ENCODE data around the gene LCNL1. TPM values are rescaled to one million over a fixed set of nuclear protein-coding genes. Genes with fewer than 3 reads are reported as not detected.

Gene LCNL1
- total and polyA plus RNA-seq, 7 donors, result 0.14 to 1.1 (median 0.49) TPM; not detected in 2

DNA sequence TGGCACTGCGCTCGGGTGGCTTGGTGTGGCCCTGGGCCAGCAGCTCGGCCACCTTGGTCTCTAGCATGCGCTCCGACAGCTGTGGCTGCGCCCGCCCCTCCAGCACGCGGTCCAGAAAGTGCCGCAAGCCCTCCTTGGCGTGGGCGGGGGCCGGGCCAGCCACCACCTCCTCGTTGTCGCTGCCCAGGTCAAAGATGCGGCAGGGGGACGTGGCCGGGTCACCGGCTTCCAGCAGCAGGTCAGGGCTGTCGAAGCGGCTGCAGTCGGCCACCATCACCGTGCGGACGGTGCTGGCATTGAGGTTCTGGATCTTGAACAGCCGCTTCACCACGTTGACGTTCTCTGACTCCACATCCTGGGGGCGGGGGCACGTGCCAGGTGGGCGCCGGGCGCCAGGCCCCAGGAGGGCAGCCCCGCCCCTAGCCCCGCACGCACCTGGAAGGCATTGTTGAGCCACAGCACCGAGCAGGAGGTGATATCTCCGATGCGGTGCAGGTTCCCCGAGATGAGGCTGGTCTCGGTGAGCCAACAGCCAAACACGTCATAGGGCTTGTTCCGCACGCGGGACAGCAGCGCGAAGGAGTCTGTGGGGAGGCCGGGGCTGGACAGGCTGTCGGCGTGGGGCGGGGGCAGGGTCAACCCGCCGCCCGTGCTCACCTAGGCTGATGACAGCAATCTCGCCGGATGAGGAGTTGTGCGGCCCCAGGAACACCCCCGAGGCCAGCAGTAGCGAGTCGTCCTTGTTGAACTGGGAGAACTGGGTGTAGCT lies 40.5 kb upstream of the LCNL1 start:
- H3K4me1 ChIP-seq, result peaks cover 0 to 27% (median 19%) of the 10 kb centered on the region in 4 donors
- no peak overlapping the region for H3K27ac ChIP-seq
- intact Hi-C loops (cut with DNase I), result loop anchor here (5.0 kb wide), 1 partner anchor 55 kb away; the partner anchor contains the start of gene TRAF2
- H3K27me3 ChIP-seq, result no peaks in the 10 kb centered on the region
- 93 to 95% methylated on average over 60 of the region's 60 CpGs for WGBS, 2 donors
- TF ChIP-seq, protein P1, sequence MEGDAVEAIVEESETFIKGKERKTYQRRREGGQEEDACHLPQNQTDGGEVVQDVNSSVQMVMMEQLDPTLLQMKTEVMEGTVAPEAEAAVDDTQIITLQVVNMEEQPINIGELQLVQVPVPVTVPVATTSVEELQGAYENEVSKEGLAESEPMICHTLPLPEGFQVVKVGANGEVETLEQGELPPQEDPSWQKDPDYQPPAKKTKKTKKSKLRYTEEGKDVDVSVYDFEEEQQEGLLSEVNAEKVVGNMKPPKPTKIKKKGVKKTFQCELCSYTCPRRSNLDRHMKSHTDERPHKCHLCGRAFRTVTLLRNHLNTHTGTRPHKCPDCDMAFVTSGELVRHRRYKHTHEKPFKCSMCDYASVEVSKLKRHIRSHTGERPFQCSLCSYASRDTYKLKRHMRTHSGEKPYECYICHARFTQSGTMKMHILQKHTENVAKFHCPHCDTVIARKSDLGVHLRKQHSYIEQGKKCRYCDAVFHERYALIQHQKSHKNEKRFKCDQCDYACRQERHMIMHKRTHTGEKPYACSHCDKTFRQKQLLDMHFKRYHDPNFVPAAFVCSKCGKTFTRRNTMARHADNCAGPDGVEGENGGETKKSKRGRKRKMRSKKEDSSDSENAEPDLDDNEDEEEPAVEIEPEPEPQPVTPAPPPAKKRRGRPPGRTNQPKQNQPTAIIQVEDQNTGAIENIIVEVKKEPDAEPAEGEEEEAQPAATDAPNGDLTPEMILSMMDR (IDR thresholded peaks at IDR 0.05), result no peak
- H3K4me3 ChIP-seq, result no peak overlapping the region
- peak; percentile 67 for DNase-seq
- H3K9me3 ChIP-seq, result no peaks in the 10 kb centered on the region
- peaks cover 34 to 49% (median 40%) of the 10 kb centered on the region in 4 donors for H3K36me3 ChIP-seq

GRCh38 chr9:136942881-136943230 lies 39.9 kb upstream of the LCNL1 start:
- peak overlapping the region in 1 of 4 donors; percentile 94 for H3K27ac ChIP-seq
- H3K4me3 ChIP-seq, result peak overlapping the region in 2 of 4 donors; percentile 81 to 96
- no peaks in the 10 kb centered on the region for H3K27me3 ChIP-seq
- no peak for DNase-seq
- intact Hi-C loops (cut with DNase I), result loop anchor here (5.0 kb wide), 1 partner anchor 56 kb away; the partner anchor contains the start of gene TRAF2
- TF ChIP-seq EP300 (IDR thresholded peaks at IDR 0.05), result no peak
- TF ChIP-seq POLR2AphosphoS5 (IDR thresholded peaks at IDR 0.05), result no peak
- TF ChIP-seq, protein P1 (IDR thresholded peaks at IDR 0.05), result no peak
- no peak for TF ChIP-seq POLR2A (IDR thresholded peaks at IDR 0.05)
- H3K4me1 ChIP-seq, result peaks cover 0 to 27% (median 19%) of the 10 kb centered on the region in 4 donors
- peaks cover 34 to 45% (median 40%) of the 10 kb centered on the region in 4 donors for H3K36me3 ChIP-seq
- WGBS, 2 donors, result 92 to 94% methylated on average over 16 of the region's 16 CpGs
- H3K9me3 ChIP-seq, result no peaks in the 10 kb centered on the region

GRCh38 chr9:136943291-136944211 lies 39.2 kb upstream of the LCNL1 start:
- peaks cover 34 to 45% (median 40%) of the 10 kb centered on the region in 4 donors for H3K36me3 ChIP-seq
- whole genome bisulfite sequencing, 2 donors, result 9 to 22% methylated on average over 61 of the region's 61 CpGs
- peaks cover 0 to 27% (median 19%) of the 10 kb centered on the region in 4 donors for H3K4me1 ChIP-seq
- H3K27ac ChIP-seq, result peak overlapping the region; percentile 84 to 96 (median 92)
- no peaks in the 10 kb centered on the region for H3K9me3 ChIP-seq
- no peaks in the 10 kb centered on the region for H3K27me3 ChIP-seq
- peak overlapping the region; percentile 74 to 99 (median 88) for H3K4me3 ChIP-seq
- TF ChIP-seq, protein P1 (IDR thresholded peaks at IDR 0.05), result no peak
- no peak for TF ChIP-seq POLR2A (IDR thresholded peaks at IDR 0.05)
- no peak for TF ChIP-seq EP300 (IDR thresholded peaks at IDR 0.05)
- no peak for TF ChIP-seq POLR2AphosphoS5 (IDR thresholded peaks at IDR 0.05)
- intact Hi-C loops (cut with DNase I), result loop anchor here (1.0 to 5.0 kb wide), 5 partner anchors 56 to 156 kb away; partner anchors contain the start of genes ABCA2, AJM1, EDF1 and TRAF2
- peak; percentile 74 for DNase-seq

DNA sequence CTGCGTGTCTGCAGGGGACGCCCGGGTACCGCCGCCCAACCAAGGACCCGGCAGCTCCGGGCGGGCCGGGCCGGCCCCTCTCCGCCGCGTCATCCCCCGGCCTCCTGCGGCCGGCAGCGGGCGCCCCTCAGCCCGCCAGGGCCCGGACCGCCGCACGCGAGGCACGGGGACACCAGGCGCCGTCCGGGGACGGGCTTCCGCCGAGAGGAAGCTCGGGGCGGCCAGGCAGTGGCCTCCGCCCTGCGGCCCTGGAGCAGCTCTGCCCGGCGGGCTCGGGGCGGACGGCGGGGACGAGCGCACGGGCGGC lies 38.6 kb upstream of the LCNL1 start:
- peaks cover 34 to 40% (median 37%) of the 10 kb centered on the region in 4 donors for H3K36me3 ChIP-seq
- peaks cover 0 to 30% (median 20%) of the 10 kb centered on the region in 4 donors for H3K4me1 ChIP-seq
- DNase-seq, result no peak
- 0% methylated on average over 45 of the region's 45 CpGs for WGBS, 2 donors
- no peak for TF ChIP-seq POLR2AphosphoS5 (IDR thresholded peaks at IDR 0.05)
- TF ChIP-seq POLR2A (IDR thresholded peaks at IDR 0.05), result no peak
- no peak for TF ChIP-seq EP300 (IDR thresholded peaks at IDR 0.05)
- TF ChIP-seq, protein P1 (IDR thresholded peaks at IDR 0.05), result no peak
- H3K27me3 ChIP-seq, result no peaks in the 10 kb centered on the region
- peak overlapping the region; percentile 84 to 96 (median 92) for H3K27ac ChIP-seq
- no peaks in the 10 kb centered on the region for H3K9me3 ChIP-seq
- intact Hi-C loops (cut with DNase I), result loop anchor here (1.0 to 5.0 kb wide), 5 partner anchors 57 to 157 kb away; partner anchors contain the start of genes ABCA2, AJM1, EDF1 and TRAF2
- peak overlapping the region; percentile 74 to 99 (median 88) for H3K4me3 ChIP-seq

Data from sigmoid colon (tissue), 7 donors.